ENCODE data around the gene RFX8.

Gene RFX8

GRCh38 chr2:101502095-101502494, 27.2 kb upstream of the RFX8 start:
- no peak for DNase-seq (ENCODE audit: low spot score in 2 of 2)
- no peak overlapping the region for H3K4me3 Mint-ChIP-seq

GRCh38 chr2:101501443-101501842, 26.5 kb upstream of the RFX8 start:
- no peak for DNase-seq (ENCODE audit: low spot score in 2 of 2)
- H3K27ac Mint-ChIP-seq = no peak overlapping the region
- no peaks in the 10 kb centered on the region for H3K36me3 Mint-ChIP-seq
- H3K9me3 Mint-ChIP-seq = no peaks in the 10 kb centered on the region
- H3K4me3 Mint-ChIP-seq = no peak overlapping the region
- peak; percentile 91 for ATAC-seq
- peaks cover 13% of the 10 kb centered on the region for H3K4me1 Mint-ChIP-seq

More at GRCh38 chr2:101502095-101502494, 27.2 kb upstream of the RFX8 start:
- no peaks in the 10 kb centered on the region for H3K36me3 Mint-ChIP-seq
- H3K4me1 Mint-ChIP-seq = peaks cover 13% of the 10 kb centered on the region
- H3K9me3 Mint-ChIP-seq = no peaks in the 10 kb centered on the region
- no peak overlapping the region for H3K27ac Mint-ChIP-seq
- ATAC-seq = peak; percentile 39

GRCh38 chr2:101500860-101501259, 25.9 kb upstream of the RFX8 start:
- peaks cover 13% of the 10 kb centered on the region for H3K4me1 Mint-ChIP-seq
- ATAC-seq (no peak), DNase-seq (ENCODE audit: low spot score in 2 of 2) (no peak)
- H3K4me3 Mint-ChIP-seq = no peak overlapping the region
- H3K27ac Mint-ChIP-seq = no peak overlapping the region
- H3K36me3 Mint-ChIP-seq = no peaks in the 10 kb centered on the region
- H3K9me3 Mint-ChIP-seq = no peaks in the 10 kb centered on the region

GRCh38 chr2:101500180-101500579, 25.3 kb upstream of the RFX8 start:
- DNase-seq (ENCODE audit: low spot score in 2 of 2) = no peak
- no peak for ATAC-seq
- Mint-ChIP-seq H3K27ac (no peak overlapping the region), H3K36me3 (no peaks in the 10 kb centered on the region), H3K4me3 (no peak overlapping the region), H3K4me1 (peaks cover 13% of the 10 kb centered on the region), H3K9me3 (no peaks in the 10 kb centered on the region)

- H3K9me3 Mint-ChIP-seq = no peaks in the 10 kb centered on the region
- no peaks in the 10 kb centered on the region for H3K4me1 Mint-ChIP-seq
- H3K36me3 Mint-ChIP-seq = no peaks in the 10 kb centered on the region
- no peak overlapping the region for H3K27ac Mint-ChIP-seq
- DNase-seq (ENCODE audit: low spot score in 2 of 2) (no peak), ATAC-seq (no peak)
- H3K4me3 Mint-ChIP-seq = no peak overlapping the region
Observed at GRCh38 chr2:101496279-101496678, 21.4 kb upstream of the RFX8 start.

GRCh38 chr2:101492936-101493473, 18.1 kb upstream of the RFX8 start:
- no peaks in the 10 kb centered on the region for H3K9me3 Mint-ChIP-seq
- no peak for DNase-seq (ENCODE audit: low spot score in 2 of 2)
- no peak overlapping the region for H3K4me3 Mint-ChIP-seq
- no peak overlapping the region for H3K27ac Mint-ChIP-seq
- no peaks in the 10 kb centered on the region for H3K36me3 Mint-ChIP-seq
- H3K4me1 Mint-ChIP-seq = no peaks in the 10 kb centered on the region
- no peak for ATAC-seq

GRCh38 chr2:101486994-101487393, 12.1 kb upstream of the RFX8 start:
- no peaks in the 10 kb centered on the region for H3K36me3 Mint-ChIP-seq

GRCh38 chr2:101486258-101486701, 11.4 kb upstream of the RFX8 start:
- H3K4me1 Mint-ChIP-seq = peaks cover 16% of the 10 kb centered on the region
- no peak overlapping the region for H3K27ac Mint-ChIP-seq
- no peaks in the 10 kb centered on the region for H3K36me3 Mint-ChIP-seq
- H3K9me3 Mint-ChIP-seq = no peaks in the 10 kb centered on the region
- peak; percentile 56 for ATAC-seq
- no peak for DNase-seq (ENCODE audit: low spot score in 2 of 2)
- H3K4me3 Mint-ChIP-seq = no peak overlapping the region

More at GRCh38 chr2:101486994-101487393, 12.1 kb upstream of the RFX8 start:
- Mint-ChIP-seq H3K4me1 (peaks cover 16% of the 10 kb centered on the region), H3K27ac (no peak overlapping the region), H3K4me3 (no peak overlapping the region), H3K9me3 (no peaks in the 10 kb centered on the region)
- no peak for DNase-seq (ENCODE audit: low spot score in 2 of 2)
- ATAC-seq = no peak

GRCh38 chr2:101485856-101486255, 10.9 kb upstream of the RFX8 start:
- no peaks in the 10 kb centered on the region for H3K9me3 Mint-ChIP-seq
- H3K27ac Mint-ChIP-seq = no peak overlapping the region
- peaks cover 19% of the 10 kb centered on the region for H3K4me1 Mint-ChIP-seq
- no peaks in the 10 kb centered on the region for H3K36me3 Mint-ChIP-seq
- no peak for ATAC-seq
- no peak overlapping the region for H3K4me3 Mint-ChIP-seq
- no peak for DNase-seq (ENCODE audit: low spot score in 2 of 2)

GRCh38 chr2:101480764-101481163, 5.9 kb upstream of the RFX8 start:
- Mint-ChIP-seq H3K27ac (no peak overlapping the region), H3K4me1 (peaks cover 8% of the 10 kb centered on the region), H3K9me3 (no peaks in the 10 kb centered on the region), H3K4me3 (no peak overlapping the region), H3K36me3 (no peaks in the 10 kb centered on the region)
- DNase-seq (ENCODE audit: low spot score in 2 of 2) (no peak), ATAC-seq (peak; percentile 42)

- ATAC-seq (no peak), DNase-seq (ENCODE audit: low spot score in 2 of 2) (no peak)
- Mint-ChIP-seq H3K4me1 (peaks cover 14% of the 10 kb centered on the region), H3K9me3 (no peaks in the 10 kb centered on the region), H3K36me3 (no peaks in the 10 kb centered on the region), H3K27ac (no peak overlapping the region), H3K4me3 (no peak overlapping the region)
Observed at GRCh38 chr2:101479810-101480209, 4.9 kb upstream of the RFX8 start.

- peaks cover 16% of the 10 kb centered on the region for H3K4me1 Mint-ChIP-seq
- H3K4me3 Mint-ChIP-seq = no peak overlapping the region
- H3K9me3 Mint-ChIP-seq = no peaks in the 10 kb centered on the region
- no peak for DNase-seq (ENCODE audit: low spot score in 2 of 2)
- H3K36me3 Mint-ChIP-seq = no peaks in the 10 kb centered on the region
- no peak for ATAC-seq
- no peak overlapping the region for H3K27ac Mint-ChIP-seq
Observed at GRCh38 chr2:101479328-101479727, 4.4 kb upstream of the RFX8 start.

- Mint-ChIP-seq H3K4me3 (no peak overlapping the region), H3K27ac (no peak overlapping the region), H3K9me3 (no peaks in the 10 kb centered on the region), H3K4me1 (peaks cover 16% of the 10 kb centered on the region), H3K36me3 (no peaks in the 10 kb centered on the region)
- DNase-seq (ENCODE audit: low spot score in 2 of 2) (no peak), ATAC-seq (no peak)
Observed at GRCh38 chr2:101478181-101479001, 3.5 kb upstream of the RFX8 start.

- DNase-seq (ENCODE audit: low spot score in 2 of 2) (no peak), ATAC-seq (no peak)
- H3K36me3 Mint-ChIP-seq = no peaks in the 10 kb centered on the region
- H3K27ac Mint-ChIP-seq = no peak overlapping the region
- H3K4me1 Mint-ChIP-seq = peaks cover 16% of the 10 kb centered on the region
- H3K4me3 Mint-ChIP-seq = no peak overlapping the region
- H3K9me3 Mint-ChIP-seq = no peaks in the 10 kb centered on the region
Observed at GRCh38 chr2:101477556-101477955, 2.6 kb upstream of the RFX8 start.

- Mint-ChIP-seq H3K4me3 (no peak overlapping the region), H3K4me1 (peaks cover 16% of the 10 kb centered on the region), H3K9me3 (no peaks in the 10 kb centered on the region), H3K27ac (no peak overlapping the region), H3K36me3 (no peaks in the 10 kb centered on the region)
- ATAC-seq (no peak), DNase-seq (ENCODE audit: low spot score in 2 of 2) (no peak)
Observed at GRCh38 chr2:101476605-101477208, 1.8 kb upstream of the RFX8 start.

All from stimulated activated effector memory CD8-positive, alpha-beta T cell treated with anti-CD3 and anti-CD28 coated beads, Interleukin-12 subunit alpha, Interleukin-12 subunit beta, amount 100 ng/mL, for 72 hours (primary cell).